AG10803 (cell line): ENCODE results near the gene CDV3.
A peak's percentile ranks its signal among the peaks of the same experiment; 100 is the strongest.

Experiments used
- DNase-seq: peaks from one replicate; pipeline ENCODE4 v3.0.0; 2010; ENCODE audit warnings: low read depth
- H3K4me3 ChIP-seq: 2 replicates; pipeline ENCODE4 v1.5.1; 2011; ENCODE audit warnings: mild to moderate bottlenecking, low read length, control low read depth
- TF ChIP-seq, protein P1 (sequence below): conservative IDR thresholded peaks from 2 replicates; pipeline ENCODE4 v1.5.1; 2011; ENCODE audit warnings: mild to moderate bottlenecking, low read length, control low read depth, inconsistent platforms

CDV3 gene

DNA sequence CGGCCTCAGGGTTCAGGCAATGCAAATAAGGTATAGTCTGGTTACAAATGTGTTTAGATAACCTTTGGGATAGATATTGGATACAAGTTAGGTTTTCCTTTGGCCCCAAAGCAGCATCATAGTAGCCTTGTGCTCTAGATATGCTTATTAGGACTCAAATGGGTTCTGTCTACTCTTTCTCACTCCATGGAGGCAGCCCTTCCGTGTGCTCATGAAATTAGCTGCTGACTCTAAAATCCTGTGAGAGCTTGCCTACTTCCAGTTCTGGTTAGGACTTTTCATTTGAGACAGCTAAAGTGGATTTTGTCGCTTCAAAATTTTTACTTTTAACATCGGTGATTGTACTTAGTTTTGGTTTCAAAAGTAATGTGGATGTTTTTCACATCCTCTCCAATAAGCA is 1.6 kb downstream of the CDV3 start:
- DNase-seq, result no peak
- TF ChIP-seq, protein P1, sequence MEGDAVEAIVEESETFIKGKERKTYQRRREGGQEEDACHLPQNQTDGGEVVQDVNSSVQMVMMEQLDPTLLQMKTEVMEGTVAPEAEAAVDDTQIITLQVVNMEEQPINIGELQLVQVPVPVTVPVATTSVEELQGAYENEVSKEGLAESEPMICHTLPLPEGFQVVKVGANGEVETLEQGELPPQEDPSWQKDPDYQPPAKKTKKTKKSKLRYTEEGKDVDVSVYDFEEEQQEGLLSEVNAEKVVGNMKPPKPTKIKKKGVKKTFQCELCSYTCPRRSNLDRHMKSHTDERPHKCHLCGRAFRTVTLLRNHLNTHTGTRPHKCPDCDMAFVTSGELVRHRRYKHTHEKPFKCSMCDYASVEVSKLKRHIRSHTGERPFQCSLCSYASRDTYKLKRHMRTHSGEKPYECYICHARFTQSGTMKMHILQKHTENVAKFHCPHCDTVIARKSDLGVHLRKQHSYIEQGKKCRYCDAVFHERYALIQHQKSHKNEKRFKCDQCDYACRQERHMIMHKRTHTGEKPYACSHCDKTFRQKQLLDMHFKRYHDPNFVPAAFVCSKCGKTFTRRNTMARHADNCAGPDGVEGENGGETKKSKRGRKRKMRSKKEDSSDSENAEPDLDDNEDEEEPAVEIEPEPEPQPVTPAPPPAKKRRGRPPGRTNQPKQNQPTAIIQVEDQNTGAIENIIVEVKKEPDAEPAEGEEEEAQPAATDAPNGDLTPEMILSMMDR, result no peak
- peak overlapping the region; percentile 93 for H3K4me3 ChIP-seq

DNA sequence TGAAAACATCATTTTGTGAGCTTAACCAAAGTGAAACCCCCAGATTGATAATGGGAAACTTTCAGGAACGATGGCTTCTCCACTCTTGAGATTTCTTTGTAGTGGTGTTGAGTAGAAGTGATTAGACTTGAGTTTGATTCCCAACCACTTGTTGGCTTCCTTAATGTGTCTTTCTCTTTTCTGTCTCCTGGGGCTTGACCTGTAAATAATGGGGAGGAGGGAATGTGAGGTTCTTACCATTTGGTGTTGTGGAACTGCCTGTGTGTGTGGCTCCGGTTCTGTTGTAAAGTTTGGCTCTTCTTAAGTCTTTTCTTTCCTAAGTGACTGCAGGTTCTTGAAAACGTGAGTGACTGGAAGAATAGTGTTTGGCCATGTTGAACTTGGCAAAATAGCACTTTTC is 2.7 kb downstream of the CDV3 start:
- TF ChIP-seq, protein P1, result no peak
- DNase-seq, result no peak
- H3K4me3 ChIP-seq, result peak overlapping the region; percentile 93

DNA sequence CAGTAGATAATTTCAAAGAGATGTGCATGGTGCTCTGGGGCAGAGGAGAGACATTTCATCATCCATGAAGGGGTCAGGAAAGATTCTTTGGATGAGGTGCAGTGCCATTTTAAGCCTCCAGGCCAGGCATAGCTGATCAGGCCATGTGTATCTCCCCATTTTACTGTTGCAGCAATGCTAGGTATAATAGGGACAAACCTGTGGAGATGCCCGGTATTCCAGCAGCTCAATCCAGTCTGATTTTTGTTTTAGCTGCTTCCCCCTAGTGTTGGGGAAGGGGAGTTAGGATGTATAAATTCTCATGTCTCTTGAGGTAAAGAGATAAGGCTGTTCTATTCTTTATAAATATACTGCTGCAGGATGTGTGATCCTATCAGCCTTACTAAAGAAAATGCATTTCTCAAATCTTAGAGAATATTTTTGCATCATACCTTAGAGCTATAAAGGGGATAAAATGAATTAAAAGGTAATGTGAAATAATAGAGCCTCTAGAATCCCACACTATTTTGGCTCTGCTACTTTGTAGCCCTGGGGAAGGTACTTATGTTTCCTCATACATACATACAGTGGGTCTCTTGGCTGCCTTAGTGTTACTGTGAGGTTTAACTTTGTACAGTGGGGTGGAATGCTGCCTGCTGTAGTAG is 5.2 kb downstream of the CDV3 start:
- no peak overlapping the region for H3K4me3 ChIP-seq
- peak; percentile 40 for DNase-seq
- TF ChIP-seq, protein P1, result peak; percentile 51

DNA sequence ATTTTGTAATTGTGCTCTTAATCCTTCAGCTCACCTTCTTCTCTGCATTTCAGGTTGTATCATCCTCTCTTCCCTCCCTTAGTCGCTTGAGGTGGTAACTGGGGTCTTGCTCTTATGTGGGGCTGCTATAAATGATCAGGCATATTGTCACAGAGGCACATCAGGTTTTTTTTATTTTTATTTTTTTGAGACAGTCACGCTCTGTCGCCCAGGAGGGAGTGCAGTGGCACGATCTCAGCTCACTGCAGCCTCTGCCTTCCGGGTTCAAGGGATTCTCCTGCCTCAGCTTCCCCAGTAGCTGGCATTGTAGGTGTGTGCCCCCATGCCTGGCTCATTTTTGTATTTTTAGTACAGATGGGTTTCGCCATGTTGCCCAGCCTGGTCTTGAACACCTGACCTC is 9.9 kb downstream of the CDV3 start:
- no peak overlapping the region for H3K4me3 ChIP-seq
- no peak for DNase-seq
- TF ChIP-seq, protein P1, result no peak

DNA sequence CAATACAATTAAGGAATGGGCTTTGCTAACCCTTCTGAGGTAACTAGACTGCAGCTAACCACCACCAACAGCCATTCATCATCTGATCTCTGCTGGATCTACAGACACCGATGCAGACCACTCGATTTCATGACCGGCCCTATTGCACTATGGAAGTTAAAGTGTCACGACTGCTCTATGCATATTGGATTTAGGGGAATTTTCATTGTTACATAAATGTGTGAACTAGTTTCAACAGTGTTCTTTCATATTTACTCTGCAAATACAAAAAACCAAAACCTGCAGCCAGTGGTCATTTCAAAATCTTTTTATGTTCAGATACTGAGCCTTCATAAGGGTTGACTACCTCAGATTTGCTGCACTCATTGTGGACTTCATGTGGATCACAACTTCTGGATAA is 14.5 kb downstream of the CDV3 start:
- DNase-seq, result no peak
- H3K4me3 ChIP-seq, result no peak overlapping the region
- TF ChIP-seq, protein P1, result no peak

DNA sequence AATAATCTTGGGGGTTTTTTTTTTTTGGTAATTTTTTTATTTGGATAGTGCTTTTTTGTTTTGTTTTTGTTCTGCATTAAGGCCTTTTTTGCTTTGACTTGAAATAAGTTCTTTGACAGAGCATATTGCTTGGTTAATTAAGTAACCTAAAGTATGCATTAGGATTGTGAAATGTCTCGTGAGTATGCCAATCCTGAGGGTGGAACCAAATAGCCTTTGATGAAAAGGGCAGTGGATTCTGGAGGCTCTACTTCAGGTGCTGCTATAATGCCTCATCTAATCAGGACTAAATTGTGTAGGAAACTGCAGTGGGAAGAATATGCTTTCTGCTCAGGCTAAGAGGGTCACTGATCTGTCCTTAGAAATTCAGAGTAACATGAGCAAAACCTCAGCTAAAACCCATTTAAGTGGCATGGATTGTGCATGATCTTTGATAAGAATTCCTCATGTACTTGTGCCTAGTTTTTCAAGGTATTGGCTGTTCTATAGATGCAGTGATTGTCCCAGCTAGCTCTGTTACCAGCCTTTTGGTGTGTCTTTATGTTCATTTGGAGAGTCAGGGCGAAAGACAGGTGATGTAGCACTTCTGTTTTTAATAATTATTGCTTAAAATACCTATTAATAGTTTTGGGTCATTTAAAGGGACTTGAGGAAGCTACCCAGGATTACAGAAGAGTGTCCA is 15.4 kb downstream of the CDV3 start:
- H3K4me3 ChIP-seq, result no peak overlapping the region
- peak; percentile 53 for DNase-seq
- TF ChIP-seq, protein P1, result no peak

DNA sequence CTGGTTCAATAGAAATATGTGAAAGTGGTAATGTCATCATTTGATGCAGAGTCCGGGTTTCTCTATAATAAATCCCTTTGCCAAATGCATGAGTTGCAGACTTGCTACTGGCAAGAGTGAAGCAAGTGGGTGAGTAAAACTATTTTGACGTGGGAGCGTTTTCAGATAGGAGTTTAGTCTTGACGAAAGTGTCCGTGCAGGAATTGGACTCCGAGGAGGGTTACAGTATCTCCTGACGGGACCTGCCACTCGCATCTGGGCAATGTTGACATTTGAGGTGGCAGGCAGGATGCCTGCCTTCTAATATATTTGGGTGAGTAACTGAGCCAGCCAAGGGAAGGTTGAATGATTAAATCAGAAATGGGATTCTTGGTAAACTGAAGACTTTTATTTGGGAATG is 16.0 kb downstream of the CDV3 start:
- H3K4me3 ChIP-seq, result no peak overlapping the region
- TF ChIP-seq, protein P1, result no peak
- no peak for DNase-seq
